HG02852 (cell line): Measurements from ENCODE around the gene TRNAU1AP.
"Not testable (repeated sequence)": the region's sequence is repeated elsewhere in the genome, so short reads cannot be mapped to it uniquely, and the experiment has no call there.

Experiments
- ATAC-seq: cut with Tn5 transposase; IDR thresholded peaks from one replicate; pipeline ENCODE4 v1.9.1; 2021; ENCODE audit warnings: mild to moderate bottlenecking, moderate library complexity; ENCODE audit not compliant: unreplicated experiment

Gene TRNAU1AP

DNA sequence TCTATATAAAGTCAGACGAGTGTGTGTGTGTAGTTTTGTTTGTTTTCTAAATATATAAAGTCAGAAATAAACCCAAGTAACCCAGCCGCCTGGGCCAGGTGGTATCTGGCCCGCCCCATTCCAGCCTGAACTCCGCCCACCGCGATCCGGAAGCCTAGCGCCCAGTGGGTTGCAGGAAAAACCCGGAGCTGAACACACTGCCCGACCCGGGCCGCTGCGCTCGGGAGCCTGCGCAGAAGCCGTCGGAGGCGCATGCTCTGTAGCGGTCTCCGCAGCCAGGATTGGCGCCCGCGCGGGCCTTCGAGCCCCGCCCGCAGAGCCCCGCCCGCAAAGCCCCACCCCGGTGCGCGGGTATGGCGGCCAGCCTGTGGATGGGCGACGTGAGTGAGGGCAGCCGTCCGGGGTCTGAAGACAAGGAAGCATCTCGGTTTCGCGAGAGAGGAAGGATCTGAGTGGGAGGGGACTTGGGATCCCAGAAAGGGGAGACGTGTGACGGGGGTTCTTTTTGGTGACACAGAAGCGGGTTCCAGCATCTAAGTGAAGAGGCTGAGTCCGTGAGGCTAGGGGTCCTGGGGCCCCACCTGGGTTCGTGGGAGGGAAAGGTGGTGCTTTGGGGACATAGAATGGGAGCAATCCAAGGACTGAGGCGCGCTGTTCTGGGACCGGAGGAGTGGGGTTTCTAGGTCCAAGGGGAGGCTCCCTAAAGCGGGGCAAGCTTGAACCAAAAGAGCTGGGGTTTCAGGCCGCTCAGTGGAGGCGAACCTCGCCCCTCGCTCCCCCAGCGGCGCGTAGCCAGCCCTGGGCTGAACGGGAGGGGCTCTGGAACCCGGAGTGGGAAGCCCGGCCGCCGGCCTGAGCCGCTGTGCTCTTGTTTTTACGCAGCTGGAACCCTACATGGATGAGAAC is at the start of gene TRNAU1AP:
TRNAU1AP (plus strand) TSS at position 328 of the 906 bp plus-strand sequence; CDS start at position 354, 26 bp downstream.
- peak; percentile 93 for ATAC-seq

DNA sequence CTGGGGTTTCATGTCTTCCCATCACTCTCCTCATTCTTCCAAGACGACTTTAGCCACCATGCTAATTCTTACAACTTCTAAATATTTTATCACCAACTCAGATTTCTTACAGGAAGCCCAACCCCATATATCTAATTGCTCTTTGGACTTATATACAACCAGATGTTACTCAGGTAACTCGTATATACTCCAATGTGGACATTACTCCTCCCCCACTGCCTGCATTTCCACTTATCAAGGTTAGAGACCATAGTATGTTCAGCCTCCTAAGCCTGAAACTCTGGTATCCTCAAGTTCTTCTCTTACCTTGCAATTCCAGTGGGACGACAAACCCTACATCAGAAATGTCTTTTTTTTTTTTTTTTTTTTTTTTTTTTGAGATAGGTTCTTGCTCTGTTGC is 49.8 kb upstream of the TRNAU1AP start:
- no peak for ATAC-seq

DNA sequence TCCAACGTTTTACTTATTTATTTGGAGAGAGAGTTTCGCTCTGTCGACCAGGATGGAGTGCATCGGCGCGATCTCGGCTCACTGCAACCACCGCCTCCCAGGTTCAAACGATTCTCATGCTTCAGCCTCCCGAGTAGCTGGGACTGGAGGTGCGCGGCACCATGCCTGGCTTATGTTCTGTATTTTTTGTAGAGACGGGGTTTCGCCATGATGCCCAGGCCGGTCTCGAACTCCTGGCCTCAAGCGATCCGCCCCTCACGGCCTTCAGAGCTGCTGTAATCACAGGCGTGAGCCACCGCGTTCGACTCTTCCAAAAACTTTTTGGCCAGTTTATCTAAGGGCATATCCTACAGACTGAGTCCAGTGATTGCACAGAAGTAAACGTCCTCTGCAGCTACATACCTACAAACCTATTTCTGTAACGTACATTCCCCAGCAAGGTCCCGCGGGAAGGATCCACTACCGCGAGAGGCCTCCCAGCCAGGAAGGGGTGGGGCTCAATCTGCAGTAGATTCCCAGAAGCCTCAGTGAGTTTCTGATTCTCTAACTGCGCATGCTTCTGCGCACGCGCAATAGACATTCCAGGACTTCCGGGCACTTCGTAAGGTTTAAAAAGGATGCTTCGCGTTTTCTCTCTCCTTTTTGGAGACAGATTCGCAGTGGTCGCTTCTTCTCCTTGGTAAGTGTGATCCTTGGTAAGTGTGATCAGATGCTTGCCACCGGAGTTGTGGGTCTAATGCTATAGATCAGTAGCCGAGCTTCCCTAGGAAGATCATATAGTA is 47.3 kb upstream of the TRNAU1AP start, which contains the start of gene RCC1:
RCC1 (plus strand) TSS at position 638 of the 782 bp plus-strand sequence. CDS start 23,824 bp downstream, outside the sequence.
- peak; percentile 78 for ATAC-seq

DNA sequence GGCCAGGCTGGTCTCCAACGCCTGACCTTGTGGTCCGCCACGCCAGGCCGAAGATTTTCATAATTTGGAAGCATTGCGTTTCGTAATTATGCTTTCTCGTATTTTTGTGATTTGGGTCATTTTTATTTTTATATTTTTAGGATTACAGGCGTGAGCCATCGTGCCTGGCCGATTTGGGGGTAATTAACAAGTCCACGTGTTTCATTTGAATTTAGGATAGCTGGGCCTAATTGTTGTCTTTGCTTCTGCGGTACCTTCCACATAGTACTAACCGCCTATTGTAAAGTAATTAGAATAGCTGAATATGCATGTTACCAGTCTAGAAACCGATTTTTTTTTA is 46.0 kb upstream of the TRNAU1AP start:
- no peak for ATAC-seq

DNA sequence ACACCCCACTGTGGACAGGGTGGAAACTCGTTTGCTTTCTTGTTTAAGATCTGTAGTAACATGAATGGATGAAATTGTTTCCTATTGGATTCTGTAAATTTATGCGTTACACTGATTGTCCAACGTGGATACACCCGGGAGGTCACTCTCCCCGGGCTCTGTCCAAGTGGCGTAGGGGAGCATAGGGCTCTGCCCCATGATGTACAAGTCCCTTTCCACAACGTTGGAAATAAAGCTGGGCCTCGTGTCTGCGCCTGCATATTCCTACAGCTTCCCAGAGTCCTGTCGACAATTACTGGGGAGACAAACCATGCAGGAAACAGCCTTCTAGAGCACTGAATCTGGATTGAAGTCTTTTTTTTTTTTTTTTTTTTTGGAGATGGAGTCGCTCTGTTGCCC is 45.6 kb upstream of the TRNAU1AP start:
- ATAC-seq = no peak

DNA sequence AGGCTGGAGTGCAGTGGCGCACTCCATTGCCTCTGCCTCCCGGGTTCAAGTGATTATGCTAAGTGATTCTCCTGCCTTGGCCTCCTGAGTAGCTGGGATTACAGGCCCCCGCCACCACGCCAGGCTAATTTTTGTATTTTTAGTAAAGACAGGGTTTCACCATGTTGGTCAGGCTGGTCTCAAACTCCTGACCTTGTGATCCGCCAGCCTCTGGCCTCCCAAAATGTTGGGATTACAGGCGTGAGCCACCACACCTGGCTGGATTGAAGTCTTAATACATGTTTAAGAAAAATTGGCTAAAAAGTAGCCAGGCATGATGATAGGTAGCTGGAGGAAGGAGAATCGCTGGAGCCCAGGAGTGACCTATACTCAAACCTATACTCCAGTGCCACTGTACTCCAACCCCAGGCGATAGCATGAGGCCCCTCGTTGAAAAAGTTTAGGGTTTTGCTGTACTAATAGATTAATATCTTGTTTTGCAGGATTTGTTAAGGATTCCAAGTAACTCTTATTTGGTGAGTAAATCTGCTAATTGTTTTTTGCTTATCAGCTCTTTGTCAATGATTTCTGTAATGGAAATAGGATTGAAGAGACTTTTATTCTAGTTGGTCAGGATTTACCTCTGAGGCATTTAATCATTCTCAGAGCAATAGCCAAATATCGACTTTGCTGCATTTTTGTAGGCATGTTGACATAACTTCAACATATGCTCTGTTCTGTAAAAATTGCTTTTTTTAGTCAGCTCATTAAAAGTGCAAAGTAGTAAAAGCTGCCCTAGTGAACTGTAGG is 45.0 kb upstream of the TRNAU1AP start:
- ATAC-seq = no peak

DNA sequence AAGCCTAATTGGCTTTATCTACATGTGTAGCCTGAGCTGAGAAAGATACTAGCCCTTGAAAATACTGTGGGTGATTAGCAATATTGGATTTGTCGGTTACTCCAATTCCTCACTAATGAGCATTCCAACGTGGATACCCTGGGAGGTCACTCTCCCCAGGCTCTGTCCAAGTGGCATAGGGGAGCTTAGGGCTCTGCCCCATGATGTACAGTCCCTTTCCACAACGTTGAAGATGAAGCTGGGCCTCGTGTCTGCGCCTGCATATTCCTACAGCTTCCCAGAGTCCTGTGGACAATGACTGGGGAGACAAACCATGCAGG is 44.5 kb upstream of the TRNAU1AP start:
- ATAC-seq = no peak

DNA sequence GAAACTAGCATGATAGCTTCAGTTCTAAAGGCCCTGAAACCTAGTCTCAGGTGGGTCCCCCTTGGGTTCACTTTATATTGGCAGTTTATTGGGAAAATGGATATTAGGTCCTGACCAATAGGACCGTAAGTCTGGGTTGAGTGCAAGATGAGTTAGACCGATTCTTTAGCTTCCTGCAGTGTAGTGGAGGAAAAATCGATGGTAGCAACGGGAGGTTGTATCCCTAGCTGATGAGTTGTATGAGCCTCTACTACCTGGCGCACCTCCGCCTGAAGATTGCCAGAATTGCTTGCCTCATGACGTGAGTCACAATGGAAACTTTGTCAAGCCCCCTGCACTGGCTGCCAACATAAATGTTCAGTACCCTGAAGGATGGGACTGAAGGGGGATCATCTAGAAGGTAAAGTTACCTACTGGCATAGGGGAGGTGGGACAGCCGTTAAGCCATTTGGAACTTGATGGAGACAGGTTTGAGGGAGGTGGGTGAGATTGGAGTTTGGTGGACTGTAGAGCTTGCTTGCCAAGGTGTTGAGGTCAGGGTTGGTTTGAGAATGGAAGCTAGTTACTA is 43.1 kb upstream of the TRNAU1AP start:
- no peak for ATAC-seq

DNA sequence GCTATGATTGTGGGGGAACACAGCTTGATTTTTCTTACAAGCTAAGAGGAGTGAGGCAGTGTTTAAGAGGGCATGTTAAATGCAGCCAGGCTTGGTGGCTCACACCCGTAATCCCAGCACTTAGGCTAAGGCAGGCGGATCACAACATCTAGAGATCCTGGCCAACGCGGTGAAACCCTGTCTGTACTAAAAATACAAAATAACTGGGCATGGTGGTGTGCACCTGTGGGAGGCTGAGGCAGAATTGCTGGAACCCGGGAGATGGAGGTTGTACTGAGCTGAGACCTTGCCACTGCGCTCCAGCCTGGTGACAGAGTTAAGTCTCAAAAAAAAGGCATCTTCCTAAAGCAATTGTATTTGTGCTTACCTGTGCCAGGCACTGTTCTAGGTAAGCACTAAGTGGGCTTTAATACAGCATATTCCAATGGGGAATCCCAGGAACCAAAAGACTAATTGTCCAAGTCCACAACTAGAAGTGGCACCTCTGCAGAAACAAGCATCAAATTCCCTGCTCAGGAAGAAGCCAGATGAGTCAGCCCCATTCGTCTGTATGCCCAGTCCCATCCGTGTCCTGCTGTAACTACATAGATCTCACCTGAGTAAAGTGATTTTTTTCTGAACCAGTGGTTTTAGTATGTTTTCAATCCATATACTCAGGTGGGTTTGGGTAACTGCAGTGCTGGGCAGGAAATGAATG is 42.5 kb upstream of the TRNAU1AP start:
- no peak for ATAC-seq

DNA sequence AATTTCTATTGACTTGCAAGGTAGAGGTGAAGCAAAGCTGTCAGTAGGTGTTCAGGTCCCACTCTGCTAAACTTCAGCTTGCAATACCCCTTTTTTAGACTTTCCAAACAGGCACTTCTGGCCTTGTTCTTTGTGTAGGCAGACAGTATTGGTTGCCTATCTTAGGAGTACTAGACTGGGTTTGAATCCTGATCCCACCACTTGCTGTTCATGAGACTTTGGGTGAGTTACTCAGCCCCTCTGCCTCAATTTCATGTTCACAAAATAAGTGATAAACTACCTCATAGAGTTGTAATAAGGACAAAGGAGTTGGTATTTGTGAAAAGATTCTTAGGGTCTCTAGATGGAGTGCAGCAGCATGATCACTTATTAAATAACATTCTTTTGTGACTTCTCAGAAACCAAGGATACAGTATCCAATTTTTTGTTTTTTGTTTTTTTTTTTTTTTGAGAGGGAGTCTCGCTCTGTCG is 41.9 kb upstream of the TRNAU1AP start:
- no peak for ATAC-seq

DNA sequence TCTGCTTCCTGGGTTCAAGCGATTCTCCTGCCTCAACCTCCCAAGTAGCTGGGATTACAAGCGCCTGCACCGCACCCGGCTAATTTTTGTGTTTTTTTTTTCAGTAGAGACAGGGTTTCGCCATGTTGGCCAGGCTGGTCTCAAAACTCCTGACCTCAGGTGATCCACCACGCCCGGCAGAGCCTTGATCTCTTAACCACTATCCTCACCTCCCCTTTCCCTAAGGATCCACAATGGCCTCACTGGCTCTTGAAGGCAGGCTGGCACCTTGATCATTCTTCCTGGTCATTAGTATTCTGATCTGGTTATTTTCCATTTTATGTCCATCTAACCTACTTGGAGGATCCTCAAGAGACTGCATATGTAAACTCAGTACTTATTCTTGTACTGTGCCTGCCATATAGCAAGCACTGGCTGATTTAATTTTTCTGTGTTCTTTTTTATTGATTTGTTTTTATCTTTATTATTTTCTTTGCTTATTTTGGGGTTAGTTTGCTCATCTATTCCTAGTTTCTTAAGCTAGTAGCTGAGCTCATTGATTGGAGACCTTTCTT is 40.8 kb upstream of the TRNAU1AP start:
- ATAC-seq = no peak

DNA sequence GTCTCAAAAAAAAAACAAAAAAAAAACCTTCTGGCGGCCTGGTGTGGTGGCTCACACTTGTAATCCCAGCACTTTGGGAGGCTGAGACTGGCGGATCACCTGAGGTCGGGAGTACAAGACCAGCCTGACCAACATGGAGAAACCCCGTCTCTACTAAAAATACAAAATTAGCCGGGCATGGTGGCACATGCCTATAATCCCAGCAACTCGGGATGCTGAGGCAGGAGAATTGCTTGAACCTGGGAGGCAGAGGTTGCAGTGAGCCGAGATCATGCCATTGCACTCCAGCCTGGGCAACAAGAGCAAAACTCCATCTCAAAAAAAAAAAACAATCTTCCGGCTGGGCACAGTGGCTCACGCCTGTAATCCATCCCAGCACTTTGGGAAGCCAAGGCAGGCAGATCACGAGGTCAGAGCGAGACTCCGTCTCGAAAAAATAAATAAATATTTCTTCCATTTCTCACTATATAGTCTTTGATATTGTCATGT is 38.4 kb upstream of the TRNAU1AP start:
- ATAC-seq = not testable (repeated sequence)

DNA sequence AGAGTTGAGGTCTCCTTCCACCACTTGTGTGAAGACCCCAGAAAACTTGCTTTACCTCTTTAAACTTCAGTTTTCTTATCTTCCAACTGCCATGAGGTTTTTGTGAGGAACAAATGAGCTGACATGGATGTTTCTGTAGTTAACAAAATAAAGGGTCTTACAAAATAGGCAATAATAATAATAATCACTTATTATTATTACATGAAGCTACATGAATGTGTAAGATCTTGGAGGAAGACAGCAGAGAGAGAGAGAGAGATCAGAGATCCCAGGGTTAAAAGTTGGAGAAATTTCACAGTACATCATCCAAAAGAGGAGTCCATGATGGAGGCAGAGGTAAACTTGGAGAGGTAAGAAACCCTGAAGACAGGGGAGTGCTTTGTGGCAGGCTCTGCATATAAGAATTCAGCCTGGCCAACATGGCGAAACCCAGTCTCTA is 36.3 kb upstream of the TRNAU1AP start:
- ATAC-seq = no peak

DNA sequence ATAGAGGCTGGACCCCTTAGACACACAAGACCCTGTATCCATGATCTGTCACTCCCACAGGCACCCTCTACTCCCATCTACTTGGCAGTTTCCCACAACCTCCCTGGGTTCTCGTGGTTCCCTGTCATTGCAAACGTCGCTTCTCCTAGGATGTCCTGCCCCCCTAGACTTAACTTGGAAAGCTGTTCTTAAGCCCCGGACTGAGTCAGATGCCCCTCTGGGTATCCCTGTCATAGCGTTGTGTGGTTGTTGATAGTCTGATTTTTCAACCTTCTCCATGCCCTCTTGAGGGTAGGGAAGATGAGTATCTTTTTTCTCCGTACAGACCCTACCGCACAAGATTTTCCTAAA is 35.3 kb upstream of the TRNAU1AP start:
- ATAC-seq = peak; percentile 5

DNA sequence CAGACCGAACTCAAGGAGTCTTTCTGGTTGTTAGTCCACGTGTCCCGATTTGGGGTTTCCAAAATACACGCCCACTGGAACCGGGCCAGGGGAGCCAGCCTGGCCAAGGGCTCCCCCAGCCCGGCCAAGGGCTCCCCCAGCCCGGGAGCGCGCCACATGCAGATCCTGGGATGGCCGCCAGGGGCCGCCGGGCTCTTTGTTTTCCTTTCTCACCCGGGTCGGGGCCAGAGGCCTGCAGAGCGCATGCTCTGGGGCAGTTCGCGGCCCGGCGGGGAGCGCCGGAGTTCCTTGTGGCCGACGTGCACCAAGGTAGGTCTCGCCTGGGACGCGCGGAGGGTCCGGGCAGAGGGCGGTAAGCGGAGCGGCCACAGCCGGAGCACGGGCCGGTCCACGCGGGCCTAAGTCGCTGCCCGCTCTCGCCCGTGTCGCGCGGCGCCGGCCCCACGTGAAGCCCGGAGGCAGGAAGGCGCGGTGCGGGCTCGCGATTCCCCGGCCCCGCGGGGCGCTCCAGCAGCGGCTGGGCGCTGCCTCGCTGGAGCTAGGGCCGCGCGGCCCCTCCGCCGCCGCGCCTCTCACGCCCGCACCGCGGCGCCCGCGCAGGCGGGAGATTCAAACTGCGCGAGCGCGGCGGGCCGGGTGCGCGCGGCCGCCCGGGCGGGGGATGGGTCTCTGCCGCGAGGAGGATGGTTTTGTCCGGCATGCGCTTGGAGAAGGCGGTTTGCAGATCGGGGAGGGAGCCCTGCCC is 34.7 kb upstream of the TRNAU1AP start:
- peak; percentile 74 for ATAC-seq

DNA sequence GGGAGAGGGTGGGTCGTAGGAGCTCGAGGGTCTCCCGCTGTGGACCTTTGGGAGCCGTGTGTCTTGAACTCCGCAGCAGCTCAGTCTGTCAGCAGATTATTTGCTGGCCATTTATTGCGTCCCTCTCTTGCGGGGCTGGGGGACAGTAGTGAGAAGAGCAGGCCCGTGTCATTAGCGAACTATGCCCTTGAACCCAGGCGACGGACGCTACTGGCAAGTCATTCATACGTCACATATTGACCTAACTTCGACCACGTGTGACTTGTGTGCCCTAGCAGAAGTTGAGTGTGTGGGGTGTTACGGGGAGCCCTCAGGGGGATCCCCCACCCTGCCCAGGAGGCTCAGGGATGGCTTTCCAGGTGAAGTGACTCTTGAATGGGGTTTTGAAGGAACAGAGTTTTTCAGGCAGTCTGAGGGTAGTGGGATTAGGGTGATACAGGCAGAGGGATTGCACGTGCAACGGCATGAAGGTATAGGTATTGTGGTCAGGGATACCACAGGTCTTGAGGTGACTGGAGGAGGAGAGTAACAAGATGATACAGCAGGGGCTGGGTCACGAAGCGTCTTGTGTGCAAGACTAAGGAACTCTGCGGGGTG is 34.0 kb upstream of the TRNAU1AP start:
- no peak for ATAC-seq

DNA sequence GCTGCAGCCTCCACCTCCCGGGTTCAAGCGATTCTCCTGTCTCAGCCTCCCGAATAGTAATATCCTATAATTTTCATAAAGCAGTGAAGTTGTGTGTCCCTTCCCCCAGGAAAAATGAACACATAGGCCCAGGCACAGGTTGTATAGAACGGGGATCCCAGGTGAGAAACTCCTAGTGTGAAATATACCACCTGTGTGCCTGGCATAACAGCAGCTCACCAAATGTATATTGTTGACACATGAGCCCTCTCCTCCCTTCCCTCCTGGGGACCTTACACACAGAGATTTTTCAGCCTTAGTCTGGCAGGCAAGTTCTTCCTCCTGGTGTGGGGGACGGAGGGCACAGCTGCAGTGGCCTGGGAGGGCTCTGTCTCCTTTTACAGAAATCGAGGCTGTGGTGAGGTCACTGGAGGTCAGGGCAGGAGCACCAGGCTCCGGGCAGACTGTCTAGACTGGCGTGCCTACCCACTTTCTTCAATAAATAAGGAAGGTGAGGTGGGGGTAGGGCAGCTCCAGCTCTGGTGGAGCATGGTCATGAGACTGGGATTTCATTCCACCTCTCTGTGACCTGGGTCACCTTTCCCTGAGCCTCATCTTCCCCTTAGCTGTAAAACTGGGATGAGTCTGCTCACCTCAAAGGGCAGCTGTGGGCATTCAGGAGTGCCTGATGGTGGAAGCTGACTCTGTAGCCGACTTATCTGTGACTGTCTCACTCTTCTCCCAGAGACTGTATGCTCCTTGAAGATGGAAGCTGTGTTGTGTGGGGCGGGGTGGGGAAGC is 32.7 kb upstream of the TRNAU1AP start:
- no peak for ATAC-seq

DNA sequence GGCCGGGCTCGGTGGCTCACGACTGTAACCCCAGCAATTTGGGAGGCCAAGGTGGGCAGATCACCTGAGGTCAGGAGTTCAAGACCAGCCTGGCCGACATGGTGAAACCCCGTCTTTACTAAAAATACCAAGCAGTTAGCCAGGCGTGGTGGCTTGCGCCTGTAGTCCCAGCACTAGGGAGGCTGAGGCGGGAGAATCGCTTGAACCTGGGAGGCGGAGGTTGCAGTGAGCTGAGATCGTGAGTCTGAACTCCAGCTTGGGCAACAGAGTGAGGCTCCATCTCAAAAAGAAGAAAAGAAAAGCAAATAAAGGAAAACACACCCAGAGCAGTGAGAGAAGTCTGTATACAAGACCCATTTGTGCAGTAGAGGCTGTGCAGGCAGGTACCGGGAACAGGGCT is 32.1 kb upstream of the TRNAU1AP start:
- ATAC-seq = not testable (repeated sequence)
